ENCODE data around the gene ARHGAP6. TPM values are rescaled to one million over a fixed set of nuclear protein-coding genes. Genes with fewer than 3 reads are reported as not detected.

Gene ARHGAP6
- total RNA-seq, 1 experiment from 2014 or later = 0.07 TPM

GRCh38 chrX:11606408-11606807, 59.3 kb downstream of the ARHGAP6 start:
- no peak for DNase-seq
- Histone ChIP-seq H3K23ac (ENCODE audit: insufficient read length, low read depth, low read length) (no peak overlapping the region), H3K4me2 (ENCODE audit: insufficient read depth, insufficient read length, low read length) (no peak overlapping the region), H2AFZ (ENCODE audit: low read length) (no peak overlapping the region), H4K91ac (ENCODE audit: insufficient read length, low read depth, low read length) (no peak overlapping the region), H3K56ac (ENCODE audit: insufficient read length, low read depth, low read length) (no peak overlapping the region), H2BK5ac (ENCODE audit: insufficient read length, low read length) (no peak overlapping the region), H3K4me1 (ENCODE audit: insufficient read depth, low read length) (no peaks in the 10 kb centered on the region), H3K18ac (ENCODE audit: insufficient read length, low read depth, low read length) (no peak overlapping the region), H3K23me2 (ENCODE audit: insufficient read length, low read depth, low read length, poor library complexity, severe bottlenecking) (no peaks in the 10 kb centered on the region), H3K27me3 (ENCODE audit: insufficient read depth, low read length) (no peaks in the 10 kb centered on the region), H3K79me2 (ENCODE audit: insufficient read depth, low read length) (no peaks in the 10 kb centered on the region), H2AK5ac (ENCODE audit: insufficient read length, low read length) (no peak overlapping the region), H2BK120ac (ENCODE audit: low read depth, low read length, poor library complexity, severe bottlenecking) (no peak overlapping the region), H3K79me1 (ENCODE audit: insufficient read depth, low read depth, low read length, poor library complexity, severe bottlenecking) (no peaks in the 10 kb centered on the region), H3T11ph (ENCODE audit: low read length) (no peak overlapping the region), H3K27ac (ENCODE audit: insufficient read length, low read depth, low read length) (no peak overlapping the region), H4K5ac (ENCODE audit: insufficient read length, low read depth, low read length) (no peak overlapping the region), H2BK12ac (ENCODE audit: insufficient read length, low read depth, low read length) (no peak overlapping the region), H2BK20ac (ENCODE audit: low read depth, low read length, poor library complexity, severe bottlenecking) (no peak overlapping the region), H3K4ac (ENCODE audit: low read depth, low read length) (no peak overlapping the region), H3K9ac (ENCODE audit: extremely low read depth, insufficient read length, low read length) (no peak overlapping the region), H4K8ac (replicated peaks; ENCODE audit: insufficient read length, low read depth, low read length) (no peak overlapping the region), H2BK15ac (ENCODE audit: low read depth, low read length) (no peak overlapping the region), H3K14ac (ENCODE audit: insufficient read depth, low read length) (no peak overlapping the region), H3K9me3 (ENCODE audit: control insufficient read depth, low read depth, low read length) (no peaks in the 10 kb centered on the region), H4K20me1 (ENCODE audit: control insufficient read depth, insufficient read depth, insufficient read length) (no peaks in the 10 kb centered on the region)
- Mint-ChIP-seq H3K36me3 (ENCODE audit: insufficient read depth in 1 of 3, low read depth in 3 of 3) (peaks cover 0 to 2% (median 0%) of the 10 kb centered on the region in 3 experiments; a peak in 1 of 7 replicates), H3K27ac (no peak overlapping the region), H3K4me1 (no peaks in the 10 kb centered on the region; a peak in 1 of 4 replicates), H3K27me3 (ENCODE audit: low read depth) (peaks cover 17% of the 10 kb centered on the region), H3K9me3 (peaks cover 53 to 54% of the 10 kb centered on the region in 2 experiments), H3K4me3 (no peak overlapping the region)
- no peak for TF ChIP-seq CTCF (conservative IDR thresholded peaks at IDR 0.05)

Data from H9 (cell line).